ENCODE measurements around the gene PPP2R5C.

- TF ChIP-seq, protein P1, sequence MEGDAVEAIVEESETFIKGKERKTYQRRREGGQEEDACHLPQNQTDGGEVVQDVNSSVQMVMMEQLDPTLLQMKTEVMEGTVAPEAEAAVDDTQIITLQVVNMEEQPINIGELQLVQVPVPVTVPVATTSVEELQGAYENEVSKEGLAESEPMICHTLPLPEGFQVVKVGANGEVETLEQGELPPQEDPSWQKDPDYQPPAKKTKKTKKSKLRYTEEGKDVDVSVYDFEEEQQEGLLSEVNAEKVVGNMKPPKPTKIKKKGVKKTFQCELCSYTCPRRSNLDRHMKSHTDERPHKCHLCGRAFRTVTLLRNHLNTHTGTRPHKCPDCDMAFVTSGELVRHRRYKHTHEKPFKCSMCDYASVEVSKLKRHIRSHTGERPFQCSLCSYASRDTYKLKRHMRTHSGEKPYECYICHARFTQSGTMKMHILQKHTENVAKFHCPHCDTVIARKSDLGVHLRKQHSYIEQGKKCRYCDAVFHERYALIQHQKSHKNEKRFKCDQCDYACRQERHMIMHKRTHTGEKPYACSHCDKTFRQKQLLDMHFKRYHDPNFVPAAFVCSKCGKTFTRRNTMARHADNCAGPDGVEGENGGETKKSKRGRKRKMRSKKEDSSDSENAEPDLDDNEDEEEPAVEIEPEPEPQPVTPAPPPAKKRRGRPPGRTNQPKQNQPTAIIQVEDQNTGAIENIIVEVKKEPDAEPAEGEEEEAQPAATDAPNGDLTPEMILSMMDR (tag by site-specific recombination; IDR thresholded peaks at IDR 0.05) = no peak
- TF ChIP-seq, protein P2, sequence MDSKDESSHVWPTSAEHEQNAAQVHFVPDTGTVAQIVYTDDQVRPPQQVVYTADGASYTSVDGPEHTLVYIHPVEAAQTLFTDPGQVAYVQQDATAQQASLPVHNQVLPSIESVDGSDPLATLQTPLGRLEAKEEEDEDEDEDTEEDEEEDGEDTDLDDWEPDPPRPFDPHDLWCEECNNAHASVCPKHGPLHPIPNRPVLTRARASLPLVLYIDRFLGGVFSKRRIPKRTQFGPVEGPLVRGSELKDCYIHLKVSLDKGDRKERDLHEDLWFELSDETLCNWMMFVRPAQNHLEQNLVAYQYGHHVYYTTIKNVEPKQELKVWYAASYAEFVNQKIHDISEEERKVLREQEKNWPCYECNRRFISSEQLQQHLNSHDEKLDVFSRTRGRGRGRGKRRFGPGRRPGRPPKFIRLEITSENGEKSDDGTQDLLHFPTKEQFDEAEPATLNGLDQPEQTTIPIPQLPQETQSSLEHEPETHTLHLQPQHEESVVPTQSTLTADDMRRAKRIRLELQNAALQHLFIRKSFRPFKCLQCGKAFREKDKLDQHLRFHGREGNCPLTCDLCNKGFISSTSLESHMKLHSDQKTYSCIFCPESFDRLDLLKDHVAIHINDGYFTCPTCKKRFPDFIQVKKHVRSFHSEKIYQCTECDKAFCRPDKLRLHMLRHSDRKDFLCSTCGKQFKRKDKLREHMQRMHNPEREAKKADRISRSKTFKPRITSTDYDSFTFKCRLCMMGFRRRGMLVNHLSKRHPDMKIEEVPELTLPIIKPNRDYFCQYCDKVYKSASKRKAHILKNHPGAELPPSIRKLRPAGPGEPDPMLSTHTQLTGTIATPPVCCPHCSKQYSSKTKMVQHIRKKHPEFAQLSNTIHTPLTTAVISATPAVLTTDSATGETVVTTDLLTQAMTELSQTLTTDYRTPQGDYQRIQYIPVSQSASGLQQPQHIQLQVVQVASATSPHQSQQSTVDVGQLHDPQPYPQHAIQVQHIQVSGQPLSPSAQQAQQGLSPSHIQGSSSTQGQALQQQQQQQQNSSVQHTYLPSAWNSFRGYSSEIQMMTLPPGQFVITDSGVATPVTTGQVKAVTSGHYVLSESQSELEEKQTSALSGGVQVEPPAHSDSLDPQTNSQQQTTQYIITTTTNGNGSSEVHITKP (tag by site-specific recombination; IDR thresholded peaks at IDR 0.05) = no peak
- TF ChIP-seq TCF7L2 (IDR thresholded peaks at IDR 0.05; ENCODE audit: borderline replicate concordance, low read depth, low read length) (no peak), ZNF660 (tag by site-specific recombination; IDR thresholded peaks at IDR 0.05) (no peak)
- TF ChIP-seq, protein P3, sequence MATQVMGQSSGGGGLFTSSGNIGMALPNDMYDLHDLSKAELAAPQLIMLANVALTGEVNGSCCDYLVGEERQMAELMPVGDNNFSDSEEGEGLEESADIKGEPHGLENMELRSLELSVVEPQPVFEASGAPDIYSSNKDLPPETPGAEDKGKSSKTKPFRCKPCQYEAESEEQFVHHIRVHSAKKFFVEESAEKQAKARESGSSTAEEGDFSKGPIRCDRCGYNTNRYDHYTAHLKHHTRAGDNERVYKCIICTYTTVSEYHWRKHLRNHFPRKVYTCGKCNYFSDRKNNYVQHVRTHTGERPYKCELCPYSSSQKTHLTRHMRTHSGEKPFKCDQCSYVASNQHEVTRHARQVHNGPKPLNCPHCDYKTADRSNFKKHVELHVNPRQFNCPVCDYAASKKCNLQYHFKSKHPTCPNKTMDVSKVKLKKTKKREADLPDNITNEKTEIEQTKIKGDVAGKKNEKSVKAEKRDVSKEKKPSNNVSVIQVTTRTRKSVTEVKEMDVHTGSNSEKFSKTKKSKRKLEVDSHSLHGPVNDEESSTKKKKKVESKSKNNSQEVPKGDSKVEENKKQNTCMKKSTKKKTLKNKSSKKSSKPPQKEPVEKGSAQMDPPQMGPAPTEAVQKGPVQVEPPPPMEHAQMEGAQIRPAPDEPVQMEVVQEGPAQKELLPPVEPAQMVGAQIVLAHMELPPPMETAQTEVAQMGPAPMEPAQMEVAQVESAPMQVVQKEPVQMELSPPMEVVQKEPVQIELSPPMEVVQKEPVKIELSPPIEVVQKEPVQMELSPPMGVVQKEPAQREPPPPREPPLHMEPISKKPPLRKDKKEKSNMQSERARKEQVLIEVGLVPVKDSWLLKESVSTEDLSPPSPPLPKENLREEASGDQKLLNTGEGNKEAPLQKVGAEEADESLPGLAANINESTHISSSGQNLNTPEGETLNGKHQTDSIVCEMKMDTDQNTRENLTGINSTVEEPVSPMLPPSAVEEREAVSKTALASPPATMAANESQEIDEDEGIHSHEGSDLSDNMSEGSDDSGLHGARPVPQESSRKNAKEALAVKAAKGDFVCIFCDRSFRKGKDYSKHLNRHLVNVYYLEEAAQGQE (tag by site-specific recombination; IDR thresholded peaks at IDR 0.05) = no peak
Measured at GRCh38 chr14:101776344-101776743, 14.8 kb downstream of the PPP2R5C start.

All from HEK293 (cell line).